ENCODE results near the gene ENTREP3. TPM values are rescaled to one million over a fixed set of nuclear protein-coding genes. Genes with fewer than 3 reads are reported as not detected.
A peak's percentile ranks its signal among the peaks of the same experiment; 100 is the strongest.

Gene ENTREP3
- 13.9 TPM for total RNA-seq
- long read RNA-seq, partial matches to known transcripts = 8 of 17 reads
- long read RNA-seq, other reads (novel, unspliced or antisense) = 6 of 17 reads

GRCh38 chr1:155255243-155256007, at the start of gene ENTREP3:
Gene ENTREP3 (minus strand): TSS chr1:155255483. CDS start chr1:155254877, 606 bp downstream.
- Histone ChIP-seq H3K9me3 (replicated peaks) (no peaks in the 10 kb centered on the region), H3K27ac (replicated peaks) (peak within 1 kb of the TSS; percentile 93), H3K27me3 (ENCODE audit: low read depth) (no peaks in the 10 kb centered on the region), H3K36me3 (peaks cover 25% of the 10 kb centered on the region), H3K4me3 (peak within 1 kb of the TSS; percentile 86), H3K4me1 (peaks cover 50% of the 10 kb centered on the region)
- peak; percentile 23 for TF ChIP-seq CTCF (IDR thresholded peaks at IDR 0.05; ENCODE audit: borderline replicate concordance)
- DNase-seq = peak; percentile 89
- intact Hi-C loops (cut with micrococcal nuclease) = no loop called here

- intact Hi-C loops (cut with micrococcal nuclease) = no loop called here
- no peak for TF ChIP-seq CTCF (IDR thresholded peaks at IDR 0.05; ENCODE audit: borderline replicate concordance)
These were observed 49.3 kb upstream of the ENTREP3 start for GRCh38 chr1:155304558-155305063.

GRCh38 chr1:155301342-155301841, 46.1 kb upstream of the ENTREP3 start, which contains the start of gene PKLR:
Gene PKLR (minus strand): TSS chr1:155301438. CDS start chr1:155301395, 43 bp downstream.
- no peaks in the 10 kb centered on the region for H3K4me1 ChIP-seq
- H3K36me3 ChIP-seq = no peaks in the 10 kb centered on the region
- intact Hi-C loops (cut with micrococcal nuclease) = no loop called here
- no peaks in the 10 kb centered on the region for H3K9me3 ChIP-seq (replicated peaks)
- H3K27ac ChIP-seq (replicated peaks) = no peak within 1 kb of the TSS
- DNase-seq = no peak
- H3K27me3 ChIP-seq (ENCODE audit: low read depth) = peaks cover 17% of the 10 kb centered on the region
- TF ChIP-seq CTCF (IDR thresholded peaks at IDR 0.05; ENCODE audit: borderline replicate concordance) = no peak
- no peak within 1 kb of the TSS for H3K4me3 ChIP-seq

More at GRCh38 chr1:155304558-155305063, 49.3 kb upstream of the ENTREP3 start:
- Histone ChIP-seq H3K9me3 (replicated peaks) (no peaks in the 10 kb centered on the region), H3K36me3 (no peaks in the 10 kb centered on the region), H3K27me3 (ENCODE audit: low read depth) (no peaks in the 10 kb centered on the region), H3K27ac (replicated peaks) (no peak overlapping the region), H3K4me3 (no peak overlapping the region), H3K4me1 (peaks cover 18% of the 10 kb centered on the region)
- no peak for DNase-seq

- intact Hi-C loops (cut with micrococcal nuclease) = no loop called here
- no peak overlapping the region for H3K27ac ChIP-seq (replicated peaks)
- H3K27me3 ChIP-seq (ENCODE audit: low read depth) = peaks cover 23% of the 10 kb centered on the region
- DNase-seq = no peak
- H3K36me3 ChIP-seq = no peaks in the 10 kb centered on the region
- H3K4me3 ChIP-seq = no peak overlapping the region
- H3K4me1 ChIP-seq = peaks cover 2% of the 10 kb centered on the region
- TF ChIP-seq CTCF (IDR thresholded peaks at IDR 0.05; ENCODE audit: borderline replicate concordance) = no peak
- H3K9me3 ChIP-seq (replicated peaks) = no peaks in the 10 kb centered on the region
These were observed 45.5 kb upstream of the ENTREP3 start for GRCh38 chr1:155300553-155301329.

GRCh38 chr1:155300024-155300423, 44.7 kb upstream of the ENTREP3 start:
- no peak for DNase-seq
- TF ChIP-seq CTCF (IDR thresholded peaks at IDR 0.05; ENCODE audit: borderline replicate concordance) = no peak
- peaks cover 31% of the 10 kb centered on the region for H3K27me3 ChIP-seq (ENCODE audit: low read depth)
- H3K9me3 ChIP-seq (replicated peaks) = no peaks in the 10 kb centered on the region
- peaks cover 9% of the 10 kb centered on the region for H3K4me1 ChIP-seq
- no peaks in the 10 kb centered on the region for H3K36me3 ChIP-seq
- H3K4me3 ChIP-seq = no peak overlapping the region
- no peak overlapping the region for H3K27ac ChIP-seq (replicated peaks)
- intact Hi-C loops (cut with micrococcal nuclease) = no loop called here

Data from left ventricle myocardium inferior (tissue), 1 donor.